Epithelial cell of esophagus (primary cell): ENCODE measurements around the gene FANCB.
A peak's percentile ranks its signal among the peaks of the same experiment; 100 is the strongest.

Experiments
- DNase-seq: peaks from one replicate; pipeline ENCODE4 v3.0.0; 2010; ENCODE audit warnings: low read depth
- H3K4me3 ChIP-seq: 2 replicates; pipeline ENCODE4 v1.5.1; 2011; ENCODE audit warnings: mild to moderate bottlenecking, low read length, control low read depth
- CTCF ChIP-seq: IDR thresholded peaks from 2 replicates; pipeline ENCODE4 v1.5.1; 2011; ENCODE audit warnings: low read depth, mild to moderate bottlenecking, low read length, control low read depth, inconsistent platforms; ENCODE audit not compliant: insufficient read depth; ENCODE audit errors: missing control alignments

Gene FANCB

DNA sequence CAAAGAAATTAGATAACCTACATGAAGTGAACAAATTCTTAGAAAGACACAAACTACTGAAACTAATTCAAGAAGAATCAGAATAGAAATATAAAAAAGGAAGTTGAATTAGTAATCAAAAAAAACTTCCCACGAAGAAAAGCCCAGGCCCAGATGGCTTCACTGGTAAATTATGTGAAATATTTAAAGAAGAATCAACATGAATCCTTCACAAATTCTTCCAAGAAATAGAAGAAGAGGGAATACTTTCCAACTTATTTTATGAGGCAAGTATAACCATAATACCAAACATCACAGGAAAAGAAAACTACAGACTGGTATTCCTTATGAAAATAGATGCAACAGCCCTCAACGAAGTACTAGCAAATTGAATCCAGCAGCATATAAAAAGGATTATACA is 31.0 kb upstream of the FANCB start:
- no peak overlapping the region for H3K4me3 ChIP-seq
- no peak for DNase-seq
- TF ChIP-seq CTCF = no peak

- no peak for TF ChIP-seq CTCF
- DNase-seq = no peak
- H3K4me3 ChIP-seq = no peak overlapping the region
These were observed 29.7 kb upstream of the FANCB start for GRCh38 chrX:14902537-14902936.

GRCh38 chrX:14899607-14900006 is 26.7 kb upstream of the FANCB start:
- peak; percentile 54 for DNase-seq
- TF ChIP-seq CTCF = no peak
- H3K4me3 ChIP-seq = no peak overlapping the region

- DNase-seq = no peak
- no peak for TF ChIP-seq CTCF
- H3K4me3 ChIP-seq = no peak overlapping the region
These were observed 24.2 kb upstream of the FANCB start for GRCh38 chrX:14897042-14897441.

DNA sequence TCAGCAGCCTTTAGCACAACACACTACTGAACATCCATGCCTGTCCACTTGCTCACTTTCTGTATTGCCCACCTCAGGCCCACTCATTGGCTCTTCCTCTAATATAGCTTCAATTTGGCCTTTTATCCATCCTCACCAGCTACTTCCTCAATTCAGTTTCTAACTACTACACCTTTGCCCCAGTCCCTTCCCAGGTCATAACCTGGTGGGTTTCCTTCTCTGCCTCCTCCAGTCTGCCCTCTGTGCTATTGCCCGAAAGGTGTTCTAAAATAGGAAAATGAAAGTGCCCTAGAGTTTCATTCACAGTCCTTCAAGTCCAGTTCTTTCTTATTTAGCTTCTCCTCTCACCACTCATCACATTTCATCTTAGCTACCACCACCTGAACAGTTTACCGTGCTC is 23.4 kb upstream of the FANCB start:
- no peak for DNase-seq
- no peak overlapping the region for H3K4me3 ChIP-seq
- no peak for TF ChIP-seq CTCF

DNA sequence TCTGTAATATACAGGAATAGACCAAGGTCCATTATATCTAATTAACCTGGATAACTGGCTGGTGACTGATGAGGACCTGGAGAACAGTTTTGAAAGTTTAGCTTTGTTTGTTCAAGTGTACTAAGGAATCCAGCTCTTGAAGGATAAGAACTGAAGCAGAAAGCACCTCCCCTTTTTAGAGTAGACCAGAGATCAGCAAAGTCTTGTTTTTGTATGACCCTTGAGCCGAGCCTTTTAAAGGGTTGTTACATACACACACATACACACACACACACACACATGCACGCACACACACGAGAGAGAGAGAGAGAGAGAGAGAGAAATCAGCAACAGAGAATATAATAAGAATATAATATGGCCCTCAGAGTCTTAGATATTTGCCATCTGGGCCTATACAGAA is 13.4 kb upstream of the FANCB start:
- no peak for DNase-seq
- TF ChIP-seq CTCF = no peak
- no peak overlapping the region for H3K4me3 ChIP-seq

- no peak for TF ChIP-seq CTCF
- no peak for DNase-seq
These were observed 11.8 kb upstream of the FANCB start for GRCh38 chrX:14884714-14885113.

More at GRCh38 chrX:14884714-14885113, 11.8 kb upstream of the FANCB start:
- H3K4me3 ChIP-seq = no peak overlapping the region
